HG03442 (cell line): Measurements from ENCODE around the gene DNMT3L.
"Not testable (repeated sequence)": the region's sequence is repeated elsewhere in the genome, so short reads cannot be mapped to it uniquely, and the experiment has no call there.

Experiments
- ATAC-seq: cut with Tn5 transposase; IDR thresholded peaks from one replicate; pipeline ENCODE4 v1.9.1; 2021; ENCODE audit warnings: mild to moderate bottlenecking, moderate library complexity; ENCODE audit not compliant: unreplicated experiment

The DNMT3L gene

DNA sequence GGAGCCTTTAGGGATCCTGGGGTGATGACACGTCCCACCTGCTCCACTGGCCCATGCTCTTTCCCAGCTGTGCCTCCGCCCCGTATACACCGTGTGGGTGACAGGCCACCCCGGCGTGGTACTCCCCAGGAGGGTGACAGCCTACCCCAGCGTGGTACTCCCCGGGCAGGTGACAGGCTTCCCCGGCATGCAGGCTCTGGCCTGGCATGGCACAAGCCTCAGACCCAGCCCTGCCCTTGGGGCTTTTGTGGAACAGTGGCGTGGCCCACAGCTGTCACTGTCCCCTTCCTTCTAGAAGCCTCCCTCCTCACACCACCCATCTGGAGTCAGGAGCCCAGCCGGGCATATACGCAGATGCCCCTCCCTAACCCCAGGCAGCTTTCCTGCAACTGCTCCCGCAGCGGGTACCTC, 33.5 kb upstream of the DNMT3L start:
- ATAC-seq = no peak

DNA sequence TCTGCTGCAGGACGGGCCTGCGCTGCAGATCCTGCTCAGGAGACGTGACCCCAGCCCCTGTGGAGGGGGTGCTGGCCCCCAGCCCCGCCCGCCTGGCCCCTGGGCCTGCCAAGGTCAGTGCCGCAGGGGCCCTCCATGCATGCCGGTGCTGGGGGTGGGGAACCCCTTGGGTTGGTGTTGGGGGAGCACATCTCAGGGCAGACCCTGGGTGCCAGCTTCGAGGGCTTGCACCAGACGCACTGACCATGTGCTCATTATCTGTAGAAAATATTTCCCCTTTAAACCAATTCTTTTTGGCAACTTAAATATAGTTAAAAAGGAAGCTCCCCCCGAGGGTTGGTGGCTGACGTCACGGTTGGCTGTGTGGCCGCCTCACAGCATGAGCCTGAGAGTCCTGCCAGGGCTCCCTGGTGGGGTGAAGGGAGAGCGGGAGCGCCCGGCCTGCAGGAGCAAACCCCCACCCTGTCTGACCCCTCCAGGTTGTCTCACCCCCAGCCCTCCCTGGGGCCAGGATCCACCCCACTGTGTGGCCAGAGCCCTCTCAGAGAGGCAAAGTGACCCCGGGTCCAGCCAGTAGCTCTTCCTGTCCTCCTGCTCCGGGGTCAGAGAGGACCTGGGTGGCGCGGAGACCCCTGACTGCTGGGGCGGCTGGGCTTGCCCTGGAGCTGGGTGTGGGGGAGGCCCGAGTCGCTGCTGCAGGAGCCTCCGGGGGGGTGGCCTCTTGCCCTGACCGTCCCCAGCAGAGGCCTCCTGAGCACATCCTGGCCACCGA, 32.9 kb upstream of the DNMT3L start:
- ATAC-seq = no peak

DNA sequence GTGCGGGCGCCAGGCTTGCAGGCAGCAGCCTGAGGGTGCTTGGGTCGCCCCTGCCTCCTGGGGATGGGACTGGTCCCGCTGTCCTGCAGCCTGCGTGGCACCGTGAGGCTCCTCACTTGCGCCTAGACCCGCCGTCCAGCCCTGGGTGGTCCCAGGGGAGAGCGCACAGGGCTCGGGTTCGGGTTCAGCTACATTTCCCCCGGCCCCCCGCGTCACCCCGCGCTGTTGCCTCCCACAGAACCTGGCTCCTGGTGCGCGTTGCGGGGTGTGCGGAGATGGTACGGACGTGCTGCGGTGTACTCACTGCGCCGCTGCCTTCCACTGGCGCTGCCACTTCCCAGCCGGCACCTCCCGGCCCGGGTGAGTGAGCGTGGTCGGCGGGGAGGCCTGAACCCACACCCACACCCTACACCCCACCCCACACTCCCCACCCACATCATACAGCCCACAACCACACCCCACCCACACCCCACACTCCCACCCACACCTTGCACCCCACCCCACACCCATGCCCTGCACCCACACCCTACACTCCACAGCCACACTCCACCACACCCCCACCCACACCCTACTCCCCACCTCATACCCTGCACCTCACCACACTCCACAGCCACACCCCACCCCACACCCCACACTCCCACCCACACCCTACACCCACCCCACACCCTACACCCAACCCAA, 32.0 kb upstream of the DNMT3L start:
- no peak for ATAC-seq

DNA sequence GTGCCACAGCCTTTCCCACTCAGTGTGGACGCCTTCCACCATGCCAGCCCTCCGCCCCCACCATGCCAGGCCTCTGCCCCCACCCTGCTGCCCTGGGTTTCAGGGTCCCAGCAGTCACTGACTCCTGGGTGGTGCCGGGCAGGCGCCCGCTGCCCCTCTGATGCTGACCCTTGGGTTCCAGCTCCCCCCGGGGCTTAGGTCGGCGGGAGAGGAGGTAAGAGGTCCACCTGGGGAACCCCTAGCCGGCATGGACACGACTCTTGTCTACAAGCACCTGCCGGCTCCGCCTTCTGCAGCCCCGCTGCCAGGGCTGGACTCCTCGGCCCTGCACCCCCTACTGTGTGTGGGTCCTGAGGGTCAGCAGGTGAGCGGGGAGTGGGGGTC, 31.1 kb upstream of the DNMT3L start:
- no peak for ATAC-seq

DNA sequence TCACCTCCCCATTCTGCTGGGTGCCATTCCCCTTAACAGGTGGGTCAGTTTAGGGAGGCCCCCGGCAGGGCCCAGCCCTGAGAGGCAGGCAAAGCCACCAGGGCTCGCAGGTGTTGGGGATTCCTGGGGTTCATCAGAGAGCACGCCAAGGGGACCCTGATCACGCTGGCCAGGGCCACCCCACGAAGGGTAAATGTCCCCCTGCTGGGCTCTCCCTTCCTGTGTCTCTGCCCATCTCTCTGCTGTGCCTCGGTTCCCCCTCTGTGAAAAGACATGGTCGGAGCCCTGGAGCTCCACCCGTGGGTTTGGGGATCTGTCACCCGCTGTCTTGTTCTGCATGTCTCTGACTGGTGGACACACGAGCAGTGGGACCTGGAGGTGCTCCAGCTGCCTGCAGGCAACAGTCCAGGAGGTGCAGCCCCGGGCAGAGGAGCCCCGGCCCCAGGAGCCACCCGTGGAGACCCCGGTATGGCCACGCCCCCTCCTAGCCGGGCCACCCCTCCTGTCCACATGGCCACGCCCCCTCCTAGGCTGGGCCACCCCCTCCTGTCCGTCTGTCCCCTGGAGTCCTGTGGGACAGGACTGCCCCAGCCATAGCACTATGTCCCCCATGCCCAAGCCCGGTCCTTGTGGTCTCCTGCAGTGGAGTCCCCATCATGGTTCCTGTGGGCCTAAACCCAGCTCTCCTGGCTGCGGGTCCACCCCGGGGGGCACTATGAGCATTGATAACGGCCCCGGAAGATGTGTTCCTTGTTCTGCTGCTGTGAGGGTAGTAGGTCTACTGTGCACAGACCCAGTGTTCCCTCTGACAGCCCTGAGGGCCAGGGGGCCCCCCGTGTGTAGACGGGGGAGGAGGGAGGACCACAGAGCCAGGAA, 30.5 kb upstream of the DNMT3L start:
- ATAC-seq = no peak

DNA sequence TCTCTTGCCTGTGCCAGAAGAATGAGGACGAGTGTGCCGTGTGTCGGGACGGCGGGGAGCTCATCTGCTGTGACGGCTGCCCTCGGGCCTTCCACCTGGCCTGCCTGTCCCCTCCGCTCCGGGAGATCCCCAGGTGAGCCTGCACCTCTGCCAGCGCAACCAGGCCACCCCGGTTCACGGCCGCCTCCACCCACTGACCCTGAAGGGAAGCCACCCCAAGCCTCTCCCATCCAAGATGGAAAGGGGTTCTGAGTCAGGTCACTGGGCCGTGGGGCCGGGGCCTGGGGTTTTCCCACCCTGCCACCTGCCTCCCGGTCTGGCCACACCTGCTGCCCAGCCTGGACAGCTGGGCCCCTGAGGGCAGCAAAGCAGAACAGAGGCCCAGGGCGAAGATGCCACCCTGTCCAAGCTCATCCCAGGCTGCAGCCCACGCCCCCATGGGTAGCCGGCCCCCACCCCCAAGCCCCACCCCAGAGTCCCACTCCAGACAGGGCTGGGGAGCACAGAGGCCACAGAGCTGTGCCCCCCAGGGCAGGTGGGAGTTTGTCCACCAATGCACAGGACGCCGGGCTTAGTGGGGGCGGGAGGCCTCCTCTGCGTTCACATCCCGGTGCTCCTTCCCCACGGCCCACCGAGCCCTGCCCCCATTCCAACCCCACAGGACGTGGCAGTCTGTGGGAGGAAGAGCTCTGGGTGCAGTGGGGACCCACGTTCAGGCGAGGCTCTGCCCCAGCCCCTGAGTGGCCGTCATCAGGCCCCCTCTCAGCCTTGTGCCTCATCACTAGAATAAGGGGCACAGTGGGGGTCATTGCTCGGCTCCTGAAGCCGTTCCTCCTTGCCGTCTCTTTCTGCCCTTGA, 29.6 kb upstream of the DNMT3L start:
- ATAC-seq = no peak

DNA sequence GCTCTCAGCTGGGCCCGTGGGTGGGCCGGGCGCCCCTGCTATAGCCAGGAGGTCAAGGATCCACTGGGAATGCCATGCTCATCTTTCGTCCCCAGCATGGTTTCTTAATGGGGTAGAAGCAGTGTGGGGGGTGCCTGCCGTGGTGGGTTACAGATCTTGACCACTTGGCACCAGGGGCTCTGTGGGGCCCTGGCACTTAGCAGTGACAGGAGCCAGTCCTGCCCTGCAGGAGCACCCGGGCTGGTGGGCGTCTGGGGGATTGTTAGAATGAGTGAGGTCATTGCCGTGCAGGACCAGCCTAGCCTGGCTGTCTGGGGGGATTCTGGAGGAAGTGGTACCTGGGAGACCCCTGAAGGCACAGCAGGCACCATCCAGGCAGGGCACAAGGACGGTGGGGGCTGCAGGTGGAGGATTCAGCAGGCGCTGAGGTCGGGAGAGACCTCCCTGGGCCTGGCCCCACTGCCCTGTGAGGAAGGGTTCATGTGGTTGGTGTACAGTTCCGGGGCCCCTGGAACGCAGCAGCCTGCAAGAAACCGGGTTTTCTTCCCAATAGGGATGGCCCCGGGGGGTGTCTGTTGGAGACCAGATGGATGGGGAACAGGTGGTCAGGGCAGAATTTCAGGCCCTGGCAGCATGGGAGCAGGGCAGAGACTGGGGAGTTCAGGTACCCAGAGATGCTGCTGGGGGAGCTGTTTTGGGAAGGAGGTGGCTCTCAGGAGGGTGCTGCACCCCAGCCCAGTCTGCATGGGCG, 28.8 kb upstream of the DNMT3L start:
- no peak for ATAC-seq

DNA sequence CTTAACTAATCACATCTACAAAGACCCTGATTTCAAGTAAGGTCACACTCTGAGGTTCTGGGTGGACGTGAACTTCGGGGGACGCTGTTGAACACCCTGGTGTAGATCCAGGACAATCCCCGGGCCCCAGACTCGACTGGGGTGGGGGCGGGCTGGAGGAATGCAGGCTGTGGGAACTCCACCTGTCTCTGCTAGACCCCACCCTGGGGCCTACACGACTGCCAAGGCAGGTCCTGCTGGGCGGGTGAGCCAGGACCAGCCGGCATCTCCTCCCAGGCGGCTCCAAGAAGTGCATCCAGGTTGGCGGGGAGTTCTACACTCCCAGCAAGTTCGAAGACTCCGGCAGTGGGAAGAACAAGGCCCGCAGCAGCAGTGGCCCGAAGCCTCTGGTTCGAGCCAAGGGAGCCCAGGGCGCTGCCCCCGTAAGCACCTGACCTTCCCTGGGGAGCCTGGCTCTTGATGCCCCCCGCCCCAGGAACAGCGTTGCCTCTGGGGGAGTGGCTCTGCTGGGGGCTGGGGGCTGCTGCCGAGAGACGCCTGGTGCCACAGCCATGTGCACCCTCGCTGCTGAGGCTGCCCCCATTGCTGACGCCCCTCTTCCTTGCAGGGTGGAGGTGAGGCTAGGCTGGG, 27.8 kb upstream of the DNMT3L start:
- ATAC-seq = no peak

DNA sequence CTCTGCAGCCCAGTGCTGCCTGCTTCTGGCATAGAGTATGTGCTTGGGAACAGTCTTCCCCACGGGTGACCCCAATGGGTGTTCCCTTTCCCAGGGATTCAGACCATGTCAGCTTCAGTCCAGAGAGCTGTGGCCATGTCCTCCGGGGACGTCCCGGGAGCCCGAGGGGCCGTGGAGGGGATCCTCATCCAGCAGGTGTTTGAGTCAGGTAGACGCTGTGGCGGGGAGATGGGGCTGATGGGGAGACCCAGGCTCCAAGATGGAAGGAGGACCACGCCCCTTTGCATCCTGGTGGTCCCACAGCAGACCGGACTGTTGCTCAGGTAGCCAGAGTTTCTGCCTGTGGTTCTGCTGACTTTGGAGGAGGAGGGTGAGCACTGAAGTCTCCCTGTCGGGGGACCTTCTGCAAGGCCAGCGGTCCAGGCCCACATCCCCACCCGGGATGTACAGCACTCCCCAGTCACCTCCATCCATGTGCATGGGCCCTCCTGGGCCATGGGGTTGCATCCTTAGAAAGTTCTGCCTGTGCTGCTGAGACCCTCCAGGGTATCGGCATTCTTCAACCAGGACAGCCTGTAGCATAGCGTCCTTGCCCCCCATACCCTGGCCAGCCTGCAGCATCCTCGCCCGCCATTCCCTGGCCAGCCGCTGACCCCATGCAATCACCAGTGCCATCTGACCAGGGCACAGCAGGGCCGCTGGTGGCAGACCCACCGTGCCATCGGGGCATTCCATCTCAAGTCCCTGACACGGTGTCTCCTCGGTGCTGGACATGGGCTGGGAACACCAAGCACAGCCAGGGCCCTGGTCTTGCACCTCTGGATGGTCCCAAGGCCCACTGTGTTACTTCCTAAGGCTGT, 26.8 kb upstream of the DNMT3L start:
- ATAC-seq = no peak

DNA sequence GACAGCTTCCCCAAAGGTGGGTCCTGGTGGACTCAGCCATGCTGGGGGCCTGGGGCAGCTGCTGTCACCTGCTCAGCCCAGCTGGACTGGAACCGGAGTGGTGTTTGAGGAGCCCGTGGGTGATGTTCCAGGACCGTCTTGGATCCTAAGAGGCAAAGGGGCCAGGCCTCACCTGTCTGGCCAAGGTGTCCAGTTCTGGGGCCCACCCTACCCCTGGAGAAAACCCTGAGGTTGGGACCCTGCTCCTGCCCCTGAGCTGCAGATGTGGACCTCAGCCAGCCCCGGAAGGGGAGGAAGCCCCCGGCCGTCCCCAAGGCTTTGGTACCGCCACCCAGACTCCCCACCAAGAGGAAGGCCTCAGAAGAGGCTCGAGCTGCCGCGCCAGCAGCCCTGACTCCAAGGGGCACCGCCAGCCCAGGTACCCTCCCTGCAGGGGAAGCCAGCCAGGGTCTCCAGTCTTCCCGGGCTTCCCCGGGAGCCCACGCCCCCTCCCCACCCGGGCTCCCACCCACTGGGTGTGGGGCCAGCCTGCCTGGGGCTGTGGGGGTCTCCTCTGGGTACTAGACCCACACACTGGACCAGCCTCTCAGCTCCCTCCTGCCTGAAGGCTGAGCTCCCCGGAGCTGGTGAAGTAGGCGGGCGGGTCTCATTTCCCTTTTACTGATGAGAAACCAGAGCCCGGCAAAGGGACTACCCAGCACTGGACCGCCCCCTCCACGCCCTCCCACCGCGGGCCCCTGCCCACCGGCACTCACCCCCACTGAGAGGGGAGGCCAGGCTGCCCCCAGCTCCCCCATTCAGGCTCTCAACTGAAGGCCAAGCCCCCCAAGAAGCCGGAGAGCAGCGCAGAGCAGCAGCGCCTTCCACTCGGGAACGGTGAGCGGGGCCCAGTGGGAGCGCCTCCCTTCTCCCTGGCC, 25.3 kb upstream of the DNMT3L start:
- ATAC-seq = no peak

DNA sequence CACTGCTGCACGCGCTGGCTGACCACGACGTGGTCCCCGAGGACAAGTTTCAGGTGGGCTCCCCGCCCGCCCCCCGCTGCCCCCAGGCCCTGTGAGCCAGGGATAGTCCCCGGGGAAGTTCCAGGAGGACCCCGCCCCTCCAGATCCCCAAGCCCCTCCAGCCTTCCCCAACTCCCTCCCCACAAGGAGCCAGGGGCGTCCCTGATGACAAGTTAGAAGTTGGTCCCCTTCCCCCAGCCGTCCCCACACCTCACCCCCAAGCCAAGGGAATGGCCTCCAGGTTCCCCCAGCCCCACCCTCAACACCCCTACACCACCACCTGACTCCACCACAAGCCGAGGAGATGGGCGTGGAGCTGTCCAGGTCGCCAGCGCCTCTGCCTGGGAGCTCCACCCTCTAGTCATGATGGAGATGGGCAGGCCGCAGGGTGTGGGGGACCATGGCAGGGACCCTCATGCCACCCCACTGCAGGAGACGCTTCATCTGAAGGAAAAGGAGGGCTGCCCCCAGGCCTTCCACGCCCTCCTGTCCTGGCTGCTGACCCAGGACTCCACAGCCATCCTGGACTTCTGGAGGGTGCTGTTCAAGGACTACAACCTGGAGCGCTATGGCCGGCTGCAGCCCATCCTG, 24.5 kb upstream of the DNMT3L start:
- no peak for ATAC-seq

DNA sequence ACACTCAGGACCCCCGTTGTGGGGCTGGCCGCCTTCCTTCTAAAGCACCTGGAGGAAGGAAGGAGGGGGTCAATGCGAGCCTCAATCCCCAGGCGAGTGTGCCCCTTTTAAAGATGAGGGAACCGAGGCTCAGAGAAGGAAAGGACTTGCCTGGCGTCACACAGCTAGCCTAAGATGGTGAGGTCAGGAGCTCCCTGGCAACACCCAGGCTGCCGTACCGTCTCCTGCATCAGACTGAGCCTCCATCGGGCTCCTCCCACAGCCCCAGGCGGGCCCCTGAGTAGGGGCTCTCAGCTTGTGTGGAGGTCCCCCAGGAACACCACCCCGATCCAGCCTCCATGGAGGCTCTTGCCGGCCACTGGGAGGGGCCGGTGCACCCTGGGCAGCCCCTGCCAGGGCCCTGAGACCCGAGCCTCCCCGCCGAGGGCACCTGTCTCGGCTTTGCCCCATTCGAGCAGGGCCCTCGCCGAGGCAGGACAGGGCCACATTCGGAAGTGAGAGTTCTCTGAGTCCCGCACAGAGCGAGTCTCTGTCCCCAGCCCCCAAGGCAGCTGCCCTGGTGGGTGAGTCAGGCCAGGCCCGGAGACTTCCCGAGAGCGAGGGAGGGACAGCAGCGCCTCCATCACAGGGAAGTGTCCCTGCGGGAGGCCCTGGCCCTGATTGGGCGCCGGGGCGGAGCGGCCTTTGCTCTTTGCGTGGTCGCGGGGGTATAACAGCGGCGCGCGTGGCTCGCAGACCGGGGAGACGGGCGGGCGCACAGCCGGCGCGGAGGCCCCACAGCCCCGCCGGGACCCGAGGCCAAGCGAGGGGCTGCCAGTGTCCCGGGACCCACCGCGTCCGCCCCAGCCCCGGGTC, 23.7 kb upstream of the DNMT3L start, which contains the start of gene AIRE:
Gene AIRE (plus strand): TSS at position 739 of the 855 bp plus-strand sequence. CDS start 131 bp downstream, outside the sequence.
- no peak for ATAC-seq

DNA sequence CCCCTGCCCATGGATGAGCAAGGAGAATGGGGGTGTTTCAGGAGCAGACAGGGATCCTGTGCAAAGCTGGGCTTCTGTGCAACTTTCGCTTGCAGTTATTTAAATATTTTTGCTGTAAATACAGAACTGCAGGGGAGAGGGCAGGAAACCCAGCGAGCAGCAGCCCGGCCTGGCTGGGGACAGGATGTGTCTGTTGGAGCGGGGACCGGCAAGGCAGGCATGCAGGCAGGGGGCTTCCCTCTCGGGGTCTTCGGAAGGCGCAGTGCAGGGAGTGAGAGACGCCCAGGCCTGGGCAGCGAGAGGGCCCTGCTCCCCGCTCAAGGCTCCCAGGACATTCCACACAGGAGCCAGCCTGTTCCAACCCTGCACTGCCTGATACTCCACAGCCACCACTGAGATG, 22.3 kb upstream of the DNMT3L start:
- ATAC-seq = no peak

DNA sequence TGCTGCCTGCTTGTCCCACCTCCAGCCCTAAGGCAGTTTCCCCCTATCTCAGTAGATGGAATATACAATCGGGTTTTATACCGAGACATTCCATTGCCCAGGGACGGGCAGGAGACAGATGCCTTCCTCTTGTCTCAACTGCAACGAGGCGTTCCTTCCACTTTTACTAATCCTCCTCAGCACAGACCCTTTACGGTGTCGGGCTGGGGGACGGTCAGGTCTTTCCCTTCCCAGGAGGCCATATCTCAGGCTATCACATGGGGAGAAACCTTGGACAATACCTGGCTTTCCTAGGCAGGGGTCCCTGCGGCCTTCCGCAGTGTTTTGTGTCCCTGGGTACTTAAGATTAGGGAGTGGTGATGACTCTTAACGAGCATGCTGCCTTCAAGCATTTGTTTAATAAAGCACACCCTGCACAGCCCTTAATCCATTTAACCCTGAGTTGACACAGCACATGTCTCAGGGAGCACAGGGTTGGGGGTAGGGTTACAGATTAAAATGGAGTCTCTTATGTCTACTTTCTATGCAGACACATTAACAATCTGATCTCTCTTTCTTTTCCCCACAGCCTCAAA, 21.6 kb upstream of the DNMT3L start:
- not testable (repeated sequence) for ATAC-seq

DNA sequence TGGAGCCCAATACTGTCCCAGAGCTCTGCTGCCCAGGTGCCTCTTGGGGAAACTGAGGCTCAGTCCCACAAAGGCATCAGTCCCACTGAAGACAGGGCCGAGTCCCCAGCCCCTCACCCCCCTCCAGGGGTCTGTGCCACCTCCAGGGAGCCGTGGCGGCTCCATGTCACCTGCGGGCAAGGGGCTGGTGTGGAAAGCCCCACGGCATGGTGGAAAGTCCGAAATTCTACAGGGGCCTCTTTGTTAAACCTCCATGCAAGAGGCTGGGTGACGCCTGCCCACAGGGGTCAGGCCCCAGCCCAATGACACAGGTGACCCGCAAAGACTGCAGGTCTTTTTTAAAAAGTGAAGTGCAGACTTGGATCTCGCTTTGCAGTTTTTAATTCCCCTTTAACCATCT, 20.7 kb upstream of the DNMT3L start:
- ATAC-seq = no peak

DNA sequence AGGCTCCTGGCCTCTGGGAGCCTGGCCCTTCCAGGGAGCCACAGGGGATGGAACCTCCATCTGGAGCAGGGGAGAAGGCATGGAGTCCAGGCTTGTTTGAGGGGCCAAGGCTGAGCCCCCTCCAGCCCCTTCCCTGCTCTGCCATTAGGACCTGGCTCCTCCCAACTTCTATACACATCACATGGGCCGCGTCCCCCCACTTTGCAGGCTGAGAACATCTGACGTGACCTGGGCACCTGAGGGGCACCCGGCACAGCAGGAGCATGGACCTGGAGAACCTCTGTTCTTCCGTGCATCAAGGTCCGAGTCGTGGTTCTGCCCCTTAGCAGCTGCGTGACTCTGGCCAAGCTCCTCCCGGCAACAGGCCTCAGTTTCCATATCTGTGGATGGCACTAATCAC, 20.1 kb upstream of the DNMT3L start:
- no peak for ATAC-seq
